Measurements from ENCODE around the gene ZDHHC7.
A peak's percentile ranks its signal among the peaks of the same experiment; 100 is the strongest.

The ZDHHC7 gene

GRCh38 chr16:84933774-84934631 lies 77.3 kb downstream of the ZDHHC7 start:
- DNase-seq, result no peak

GRCh38 chr16:84932681-84933080 lies 78.7 kb downstream of the ZDHHC7 start:
- DNase-seq, result no peak

GRCh38 chr16:84931506-84931905 lies 79.8 kb downstream of the ZDHHC7 start:
- no peak for DNase-seq

- no peak for DNase-seq
Observed at GRCh38 chr16:84931107-84931494, 80.2 kb downstream of the ZDHHC7 start.

GRCh38 chr16:84930298-84931106 lies 80.8 kb downstream of the ZDHHC7 start:
- DNase-seq, result no peak

- DNase-seq, result no peak
Observed at GRCh38 chr16:84929421-84930297, 81.7 kb downstream of the ZDHHC7 start.

GRCh38 chr16:84928679-84929420 lies 82.5 kb downstream of the ZDHHC7 start:
- no peak for DNase-seq

GRCh38 chr16:84927621-84928591 lies 83.4 kb downstream of the ZDHHC7 start:
- DNase-seq, result no peak

GRCh38 chr16:84926462-84926861 lies 84.9 kb downstream of the ZDHHC7 start:
- DNase-seq, result no peak

- DNase-seq, result no peak
Observed at GRCh38 chr16:84925773-84926372, 85.5 kb downstream of the ZDHHC7 start.

GRCh38 chr16:84925092-84925772 lies 86.1 kb downstream of the ZDHHC7 start:
- DNase-seq, result peak; percentile 29 to 66 (median 54)

GRCh38 chr16:84924331-84925091 lies 86.8 kb downstream of the ZDHHC7 start:
- no peak for DNase-seq
